GM19455 (cell line): ENCODE measurements around the gene ABCB8.
"Not testable (repeated sequence)": the region's sequence is repeated elsewhere in the genome, so short reads cannot be mapped to it uniquely, and the experiment has no call there.

Experiments used
- ATAC-seq: cut with Tn5 transposase; IDR thresholded peaks from one replicate; pipeline ENCODE4 v1.9.1; 2021; ENCODE audit not compliant: unreplicated experiment

ABCB8 gene

GRCh38 chr7:151033864-151034249, 5.6 kb downstream of the ABCB8 start:
- no peak for ATAC-seq

GRCh38 chr7:151034312-151035025, 6.2 kb downstream of the ABCB8 start:
- ATAC-seq = no peak

GRCh38 chr7:151035026-151035717, 6.9 kb downstream of the ABCB8 start:
- ATAC-seq = no peak

- no peak for ATAC-seq
These were observed 7.7 kb downstream of the ABCB8 start for GRCh38 chr7:151035902-151036301.

- no peak for ATAC-seq
These were observed 10.9 kb downstream of the ABCB8 start for GRCh38 chr7:151038951-151039849.

- no peak for ATAC-seq
These were observed 11.7 kb downstream of the ABCB8 start for GRCh38 chr7:151039850-151040548.

GRCh38 chr7:151040616-151041375, 12.5 kb downstream of the ABCB8 start:
- ATAC-seq = no peak

- ATAC-seq = not testable (repeated sequence)
These were observed 15.2 kb downstream of the ABCB8 start for GRCh38 chr7:151043449-151043848.

- ATAC-seq = no peak
These were observed 15.7 kb downstream of the ABCB8 start for GRCh38 chr7:151043959-151044358.

GRCh38 chr7:151045262-151045661, 17.0 kb downstream of the ABCB8 start:
- no peak for ATAC-seq

GRCh38 chr7:151045967-151046366, 17.7 kb downstream of the ABCB8 start:
- ATAC-seq = no peak

GRCh38 chr7:151046603-151047573, 18.6 kb downstream of the ABCB8 start:
- no peak for ATAC-seq

- ATAC-seq = no peak
These were observed 19.9 kb downstream of the ABCB8 start, which contains the start of gene ASIC3 for GRCh38 chr7:151047976-151048815. ASIC3 (plus strand) TSS chr7:151048531; CDS start chr7:151048886, 355 bp downstream.

- no peak for ATAC-seq
These were observed 20.7 kb downstream of the ABCB8 start for GRCh38 chr7:151048911-151049463.

- no peak for ATAC-seq
These were observed 22.9 kb downstream of the ABCB8 start for GRCh38 chr7:151051108-151051507.

- no peak for ATAC-seq
These were observed 24.8 kb downstream of the ABCB8 start for GRCh38 chr7:151053096-151053495.

- no peak for ATAC-seq
These were observed 25.5 kb downstream of the ABCB8 start for GRCh38 chr7:151053751-151054150.

GRCh38 chr7:151056283-151056665, 28.0 kb downstream of the ABCB8 start:
- ATAC-seq = no peak
